DOHH2 (cell line): ENCODE measurements around the gene PLEKHA1.

ENCODE experiments used
- CTCF ChIP-seq: fragments of 200-600 bp; sonication (generic); IDR thresholded peaks from one replicate; pipeline ENCODE4 v1.5.1; 2014; ENCODE audit warnings: antibody characterized with exemption, mild to moderate bottlenecking, low read depth, low read length; ENCODE audit not compliant: poor library complexity, severe bottlenecking
- EZH2phosphoT487 ChIP-seq: fragments of 200-600 bp; sonication (generic); IDR thresholded peaks from 2 replicates; pipeline ENCODE4 v1.6.1; 2017; ENCODE audit warnings: borderline replicate concordance, mild to moderate bottlenecking, antibody characterized with exemption, low read length, moderate library complexity, mixed read lengths

- no peak for TF ChIP-seq CTCF
- TF ChIP-seq EZH2phosphoT487: no peak
These were observed 81.0 kb downstream of the PLEKHA1 start for GRCh38 chr10:122455376-122456079.
